Measurements from ENCODE around the gene GAK.

The GAK gene

DNA sequence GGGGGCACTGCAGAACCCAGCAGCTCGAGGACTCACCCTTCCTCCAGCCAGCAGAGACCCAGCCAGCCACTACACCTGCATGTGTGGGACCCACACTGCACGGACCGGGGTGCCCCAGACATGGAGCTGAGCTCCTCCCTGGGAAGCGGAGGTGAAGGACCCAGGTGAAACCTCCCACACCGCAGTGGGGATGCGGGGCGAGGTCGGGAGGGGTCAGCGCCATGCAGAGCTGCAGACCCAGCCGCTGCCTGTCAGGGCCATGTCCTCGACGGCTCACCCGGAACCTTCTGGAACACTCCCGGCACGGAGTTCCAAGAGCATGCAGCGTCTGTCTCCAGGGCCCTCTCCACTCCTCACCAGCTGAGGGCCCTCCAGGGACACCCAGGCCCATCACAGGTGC lies 42.6 kb downstream of the GAK start:
- DNase-seq (ENCODE audit: low read depth in 2 of 2) = no peak

DNA sequence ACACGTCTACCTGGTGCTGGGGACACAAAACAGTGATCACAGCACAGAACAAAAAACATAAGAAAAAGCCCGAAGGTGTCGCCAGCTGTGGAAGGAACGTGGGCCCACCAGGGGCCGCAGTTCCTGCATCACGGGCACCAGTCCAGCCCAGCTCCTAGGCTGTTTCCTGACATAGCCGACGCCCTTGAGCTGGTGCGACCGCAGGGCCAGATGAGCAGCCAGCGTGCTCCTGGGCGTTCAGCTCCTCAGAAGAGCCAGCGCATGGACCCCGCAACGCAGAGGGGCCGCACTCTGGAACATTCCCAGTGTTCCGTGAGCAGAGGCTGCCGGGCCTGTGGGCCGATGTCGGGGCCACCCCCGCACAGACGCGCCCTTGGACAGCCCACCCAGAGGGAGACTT lies 44.1 kb downstream of the GAK start:
- no peak for DNase-seq (ENCODE audit: low read depth in 2 of 2)

DNA sequence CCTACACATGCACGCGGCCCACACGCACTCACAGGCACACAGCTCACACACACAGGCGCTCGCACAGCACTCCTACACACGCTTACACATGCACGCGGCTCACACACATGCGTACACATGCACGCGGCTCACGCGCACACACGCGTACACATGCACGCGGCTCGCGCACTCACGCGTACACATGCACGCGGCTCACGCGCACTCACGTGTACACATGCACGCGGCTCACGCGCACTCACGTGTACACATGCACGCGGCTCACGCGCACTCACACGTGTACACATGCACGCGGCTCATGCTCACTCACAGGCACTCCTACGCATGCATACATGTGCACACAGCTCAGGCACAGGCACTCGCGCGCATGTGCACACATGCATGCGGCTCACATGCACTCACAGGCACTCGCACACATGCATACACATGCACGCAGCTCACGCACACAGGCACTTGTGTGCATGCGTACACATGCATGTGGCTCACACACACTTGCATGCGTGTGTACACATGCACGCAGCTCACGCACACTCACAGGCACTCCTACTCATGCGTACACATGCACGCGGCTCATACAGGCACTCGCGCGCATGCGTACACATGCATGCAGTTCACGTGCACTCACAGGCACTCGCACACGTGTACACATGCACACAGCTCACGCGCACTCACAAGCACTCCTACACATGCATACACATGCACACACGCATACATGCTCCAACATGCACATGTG lies 44.9 kb downstream of the GAK start:
- no peak for DNase-seq (ENCODE audit: low read depth in 2 of 2)

DNA sequence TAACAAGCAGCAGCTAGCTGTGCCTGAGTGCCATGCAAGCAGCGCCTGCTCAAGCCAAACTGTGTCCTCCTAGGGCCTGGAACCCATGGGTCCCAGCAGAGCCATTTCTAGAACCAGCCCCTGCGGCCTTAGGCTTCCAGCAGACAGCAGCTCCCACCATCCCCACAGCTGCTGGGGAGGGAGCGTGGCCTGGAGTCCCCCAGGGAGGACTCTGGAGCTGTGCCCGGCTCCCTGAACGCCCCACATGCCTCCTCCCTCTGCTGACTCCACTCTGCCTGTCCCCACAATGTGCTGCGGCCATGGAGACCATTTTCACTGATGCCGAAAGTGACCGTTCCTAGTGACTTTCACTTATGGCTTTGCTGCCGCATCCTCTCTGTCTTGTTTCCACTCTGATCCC lies 45.9 kb downstream of the GAK start:
- DNase-seq (ENCODE audit: low read depth in 2 of 2) = no peak

DNA sequence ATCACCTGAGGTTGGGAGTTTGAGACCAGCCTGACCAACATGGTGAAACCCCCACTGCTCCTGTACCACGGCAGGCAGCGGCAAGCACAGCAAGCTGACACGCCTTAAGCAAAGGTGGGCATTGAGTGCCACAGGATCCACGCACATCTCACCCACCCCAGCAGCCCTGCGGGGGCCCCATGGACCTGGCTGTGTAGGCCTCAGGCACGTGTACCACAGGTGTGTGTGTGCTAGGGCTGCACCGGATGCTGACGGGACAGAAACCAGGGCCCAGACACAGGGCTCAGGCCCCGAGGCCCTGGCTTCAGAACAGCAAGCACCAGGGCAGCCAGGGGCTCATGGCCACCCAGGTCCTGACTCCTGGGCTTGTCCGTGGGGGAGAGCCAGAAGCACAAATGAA lies 46.8 kb downstream of the GAK start:
- DNase-seq (ENCODE audit: low read depth in 2 of 2) = no peak

DNA sequence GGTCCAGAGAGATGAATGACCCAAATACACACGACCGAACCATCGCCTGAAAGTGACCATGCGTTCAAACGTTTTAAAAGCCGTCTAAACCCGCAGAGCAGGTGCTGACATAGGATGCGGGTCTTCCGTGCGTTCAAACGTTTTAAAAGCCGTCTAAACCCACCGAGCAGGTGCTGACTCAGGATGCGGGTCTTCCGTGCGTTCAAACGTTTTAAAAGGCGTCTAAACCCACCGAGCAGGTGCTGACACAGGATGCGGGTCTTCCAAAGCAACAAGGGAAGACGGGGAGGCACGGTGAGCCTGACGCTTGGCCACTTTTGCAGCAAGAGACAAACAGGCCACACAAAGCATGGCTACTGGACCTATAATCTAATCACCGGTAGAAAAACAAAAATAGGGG lies 47.2 kb downstream of the GAK start:
- no peak for DNase-seq (ENCODE audit: low read depth in 2 of 2)

DNA sequence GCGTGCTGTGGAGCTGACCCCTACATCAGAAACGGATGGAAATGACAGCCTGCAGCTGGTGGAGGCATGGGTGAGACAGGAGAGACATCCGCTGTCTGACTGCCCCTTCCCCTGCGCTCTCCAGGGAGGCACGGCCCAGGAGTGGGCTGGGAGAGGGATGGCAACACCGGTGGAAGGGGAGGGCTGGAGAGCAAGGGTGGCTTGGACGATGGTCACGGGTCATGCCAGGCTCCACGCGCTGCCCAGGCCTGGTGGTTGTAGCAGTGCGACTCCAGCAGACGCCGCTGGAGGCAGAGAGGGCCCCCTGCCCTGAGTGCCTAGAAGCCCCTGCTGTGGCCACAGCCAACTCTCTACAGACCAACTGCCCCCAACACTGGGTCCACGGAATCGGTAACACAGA lies 47.9 kb downstream of the GAK start:
- DNase-seq (ENCODE audit: low read depth in 2 of 2) = no peak

DNA sequence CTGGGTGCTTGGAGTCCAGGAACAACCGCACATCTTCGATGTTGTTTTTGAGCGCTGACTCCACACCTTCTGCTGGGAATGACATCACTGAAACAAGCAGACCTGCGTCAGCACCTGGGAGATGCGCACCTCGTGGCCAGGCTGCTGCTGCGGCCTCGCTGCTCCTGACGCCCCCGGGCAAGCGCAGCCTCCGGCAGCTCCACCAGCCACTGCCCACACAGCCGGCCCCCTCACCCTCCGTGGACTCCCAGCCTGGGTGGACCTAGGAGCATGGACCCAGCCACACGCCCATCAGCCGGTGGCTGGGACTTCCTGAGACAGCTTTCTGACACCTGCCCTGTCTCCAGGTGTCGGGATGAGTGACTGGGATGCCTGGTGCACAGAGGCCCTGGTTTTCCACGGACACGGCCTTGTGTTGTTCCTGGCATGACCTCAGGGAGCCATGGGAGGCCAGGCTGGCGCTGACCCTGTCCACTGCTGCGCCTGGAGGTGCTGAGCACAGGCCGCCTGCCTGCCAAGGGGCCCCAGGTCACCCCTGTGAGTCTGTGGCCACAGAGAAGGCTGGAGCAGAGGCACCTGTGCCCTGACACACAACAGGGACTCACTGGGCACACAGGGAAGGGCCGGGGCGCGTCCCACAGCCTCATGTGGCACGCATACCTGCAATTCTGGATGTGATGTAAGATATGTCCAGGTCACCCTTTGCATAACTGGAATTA lies 48.6 kb downstream of the GAK start:
- DNase-seq (ENCODE audit: low read depth in 2 of 2) = no peak

DNA sequence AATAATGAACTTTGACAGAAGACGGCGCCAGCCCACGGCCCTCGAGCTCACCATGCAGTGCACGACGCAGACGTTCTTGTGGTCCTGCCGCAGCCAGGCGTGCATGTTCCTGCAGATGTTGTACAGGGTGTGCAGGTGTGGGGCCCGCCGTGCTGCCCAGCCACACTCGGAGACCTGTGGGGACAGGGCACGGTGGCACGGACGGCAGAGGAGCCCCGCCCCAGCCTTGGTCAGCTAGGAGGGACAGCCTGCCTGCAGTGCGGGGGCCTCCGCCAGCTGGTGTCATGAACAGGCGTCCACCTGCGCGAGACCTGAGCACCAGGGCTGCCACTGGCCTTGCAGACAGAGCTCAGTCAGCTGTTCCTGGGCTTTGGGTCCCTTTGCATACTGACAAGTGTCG lies 49.5 kb downstream of the GAK start:
- DNase-seq (ENCODE audit: low read depth in 2 of 2) = no peak

DNA sequence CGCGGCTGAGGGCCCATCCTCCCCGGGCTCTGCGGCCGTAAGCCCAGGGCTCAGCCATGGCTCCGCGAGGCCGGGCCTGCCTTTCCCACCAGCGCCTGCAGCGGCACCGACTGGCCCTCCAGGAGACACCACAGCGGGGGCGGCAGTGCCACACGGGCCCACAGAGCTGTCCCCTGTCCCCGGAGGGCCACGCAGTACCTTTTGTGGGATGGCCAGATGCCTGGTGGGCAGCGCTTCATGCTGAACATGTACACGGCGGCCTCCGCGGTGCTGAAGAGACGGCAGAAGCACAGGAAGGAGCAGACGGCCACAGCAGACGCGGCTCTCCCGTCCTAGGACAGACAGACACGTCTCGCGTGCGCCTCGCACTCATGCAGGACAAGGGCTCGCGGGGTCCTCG lies 50.4 kb downstream of the GAK start:
- DNase-seq (ENCODE audit: low read depth in 2 of 2) = no peak

DNA sequence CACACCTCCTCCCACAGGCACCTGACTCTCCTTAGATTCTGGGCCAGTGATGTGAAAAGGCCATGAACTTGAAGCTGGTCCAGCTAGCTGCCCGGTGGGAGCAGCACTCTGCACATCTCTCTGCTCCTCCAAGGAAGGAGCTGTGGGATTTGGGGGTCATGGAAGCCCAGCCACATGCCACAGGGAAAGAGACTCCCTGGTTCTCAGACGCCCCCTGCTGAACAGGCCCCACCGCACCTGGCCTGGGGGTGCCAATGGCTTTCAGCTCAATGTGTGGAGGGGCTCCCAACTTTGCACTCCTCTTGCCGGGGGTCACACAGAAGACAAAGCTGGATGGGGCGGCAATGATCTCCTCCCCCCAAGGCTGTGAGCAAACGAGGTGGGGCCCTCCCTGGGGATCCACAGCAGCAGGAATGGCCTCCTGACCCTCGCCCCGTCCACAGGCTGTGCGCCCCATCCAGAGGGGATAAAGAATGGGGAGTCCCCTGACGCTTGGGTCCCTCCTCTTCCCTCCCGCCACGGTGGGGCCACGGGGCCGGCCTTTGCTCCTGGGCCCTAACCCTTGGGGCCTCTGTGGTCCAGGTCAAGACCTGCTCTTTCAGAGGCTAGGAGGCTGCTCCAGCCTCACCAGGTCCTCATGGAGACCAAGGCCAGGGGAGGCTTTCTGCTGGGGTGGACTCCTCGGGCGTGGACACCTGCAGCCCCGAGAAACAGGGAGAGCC lies 51.3 kb downstream of the GAK start:
- DNase-seq (ENCODE audit: low read depth in 2 of 2) = no peak

DNA sequence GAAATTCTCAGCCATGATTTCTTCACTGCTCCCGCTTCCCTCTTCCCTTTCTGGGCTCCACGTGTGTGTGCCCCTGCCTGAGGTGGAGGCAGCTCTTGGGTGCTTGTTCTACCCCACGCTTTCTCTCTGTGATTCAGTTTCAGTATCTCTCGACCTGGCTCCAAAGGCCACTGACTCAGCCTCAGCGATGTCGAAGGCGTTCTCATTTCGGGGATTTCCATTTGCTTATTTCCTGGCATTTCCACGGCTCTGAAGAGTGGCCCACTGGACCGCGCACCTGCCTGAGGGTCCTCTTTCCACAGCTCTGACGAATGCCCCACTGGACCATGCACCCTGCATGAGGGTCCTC lies 52.4 kb downstream of the GAK start:
- peak; percentile 49 to 56 for DNase-seq (ENCODE audit: low read depth in 2 of 2)

DNA sequence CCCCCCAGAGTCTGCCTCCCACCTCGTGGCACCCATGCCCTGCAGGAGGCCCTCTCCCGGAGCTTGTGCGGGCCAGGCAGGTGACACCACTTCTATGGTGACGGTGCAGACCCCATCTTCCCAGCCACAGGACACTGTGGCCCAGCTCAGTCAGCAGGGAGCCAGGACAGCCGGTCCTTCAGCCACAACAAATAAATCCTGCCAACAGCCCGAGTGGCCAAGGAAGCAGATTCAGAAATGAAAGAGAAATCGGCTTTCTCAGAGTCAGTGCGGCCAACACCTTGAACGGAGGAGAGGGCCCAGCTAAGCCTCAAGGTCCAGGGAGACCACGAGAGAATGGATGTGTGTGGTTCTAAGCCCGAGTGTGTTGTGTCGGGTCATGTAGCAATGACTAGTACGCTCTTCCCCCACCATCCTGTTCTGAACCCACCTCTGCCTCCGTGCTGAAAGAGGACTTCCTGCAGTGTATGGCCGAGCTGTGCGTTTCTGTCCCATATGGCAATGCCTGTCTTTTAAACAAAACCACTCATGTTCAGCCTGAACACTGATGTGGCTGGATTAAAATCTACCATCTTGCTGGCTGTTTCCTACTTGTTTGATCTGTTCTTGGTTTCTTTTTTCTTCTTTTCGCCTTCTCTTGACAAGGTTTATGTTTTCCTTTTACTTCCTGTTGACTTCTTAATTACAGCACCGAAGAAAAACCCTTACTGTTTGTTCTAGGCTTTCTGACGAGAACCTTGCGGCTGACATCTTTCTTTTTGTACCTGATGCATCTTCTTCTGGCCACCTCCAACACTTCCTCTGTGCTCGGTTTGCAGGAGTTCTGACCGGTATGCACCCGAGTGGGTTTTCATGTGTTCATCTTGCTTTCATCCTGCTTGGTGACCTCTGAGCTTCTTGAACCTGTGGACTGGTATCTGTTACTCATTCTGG lies 53.1 kb downstream of the GAK start:
- peak in 1 of 2 donors; percentile 15 for DNase-seq (ENCODE audit: low read depth in 2 of 2)

DNA sequence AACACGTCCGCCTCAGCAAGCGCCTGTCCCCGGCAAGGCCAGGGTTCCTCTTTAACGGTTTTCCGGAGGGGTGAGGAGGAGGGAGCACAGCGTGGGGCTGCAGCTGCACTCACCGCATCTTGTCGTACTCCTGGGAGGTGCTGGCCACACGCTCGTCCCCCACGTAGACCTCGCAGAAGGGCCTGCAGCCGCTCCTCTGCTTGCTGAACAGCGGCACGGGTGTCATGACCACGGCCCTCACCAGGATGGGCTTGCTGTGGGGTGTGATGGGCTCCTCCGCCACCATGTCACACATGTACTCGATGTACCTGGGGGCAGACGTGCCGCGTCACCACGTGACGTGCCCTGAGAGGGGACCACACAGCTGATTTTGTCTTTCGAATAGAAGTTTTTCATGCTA lies 54.6 kb downstream of the GAK start:
- DNase-seq (ENCODE audit: low read depth in 2 of 2) = no peak

DNA sequence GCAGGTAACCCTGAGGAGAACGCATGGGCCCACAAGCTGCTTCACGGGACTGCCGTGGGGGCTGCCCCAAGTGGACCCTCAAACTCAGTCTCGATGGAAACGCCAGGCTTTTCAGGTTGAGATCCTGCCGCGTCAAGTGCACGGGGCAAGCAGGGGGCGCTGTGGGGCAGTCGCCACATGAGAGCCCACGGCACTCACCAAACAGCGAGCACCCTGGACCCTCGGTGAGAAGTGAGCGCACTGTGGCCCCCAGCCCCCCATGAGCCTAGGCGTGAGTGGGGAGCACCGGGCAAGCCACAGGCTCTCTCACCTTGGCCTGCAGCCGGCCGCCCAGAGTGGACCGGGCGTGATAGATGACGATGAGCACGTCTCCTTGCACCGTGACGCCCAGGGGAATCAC lies 55.3 kb downstream of the GAK start:
- DNase-seq (ENCODE audit: low read depth in 2 of 2) = no peak

DNA sequence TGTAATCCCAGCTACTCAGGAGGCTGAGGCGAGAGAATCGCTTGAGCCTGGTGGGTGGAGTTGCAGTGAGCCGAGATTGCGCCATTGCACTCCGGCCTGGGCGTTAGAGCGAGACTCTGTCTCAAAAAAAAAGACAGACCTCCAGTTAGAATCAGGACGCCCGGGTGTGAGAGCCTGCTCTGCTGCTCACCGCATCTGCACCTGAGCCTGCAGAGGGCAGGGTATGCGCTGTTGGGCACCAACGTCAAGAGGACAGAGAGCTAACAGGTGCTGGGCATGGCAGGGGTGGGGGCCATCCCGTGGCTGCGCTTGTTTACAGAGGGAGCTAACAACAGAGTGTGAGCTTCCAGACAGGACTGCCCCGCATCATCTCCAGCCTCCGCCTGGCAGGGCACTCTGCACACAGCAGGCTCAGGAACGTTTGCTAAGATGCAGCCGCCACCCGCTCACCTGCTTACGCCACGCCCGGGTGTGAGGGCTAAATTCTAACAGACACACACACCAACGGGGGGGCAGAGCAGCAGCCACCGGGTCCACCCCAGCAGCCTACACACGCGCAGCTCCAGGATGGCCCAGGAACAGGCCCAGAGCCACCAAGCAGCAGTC lies 56.2 kb downstream of the GAK start:
- no peak for DNase-seq (ENCODE audit: low read depth in 2 of 2)

DNA sequence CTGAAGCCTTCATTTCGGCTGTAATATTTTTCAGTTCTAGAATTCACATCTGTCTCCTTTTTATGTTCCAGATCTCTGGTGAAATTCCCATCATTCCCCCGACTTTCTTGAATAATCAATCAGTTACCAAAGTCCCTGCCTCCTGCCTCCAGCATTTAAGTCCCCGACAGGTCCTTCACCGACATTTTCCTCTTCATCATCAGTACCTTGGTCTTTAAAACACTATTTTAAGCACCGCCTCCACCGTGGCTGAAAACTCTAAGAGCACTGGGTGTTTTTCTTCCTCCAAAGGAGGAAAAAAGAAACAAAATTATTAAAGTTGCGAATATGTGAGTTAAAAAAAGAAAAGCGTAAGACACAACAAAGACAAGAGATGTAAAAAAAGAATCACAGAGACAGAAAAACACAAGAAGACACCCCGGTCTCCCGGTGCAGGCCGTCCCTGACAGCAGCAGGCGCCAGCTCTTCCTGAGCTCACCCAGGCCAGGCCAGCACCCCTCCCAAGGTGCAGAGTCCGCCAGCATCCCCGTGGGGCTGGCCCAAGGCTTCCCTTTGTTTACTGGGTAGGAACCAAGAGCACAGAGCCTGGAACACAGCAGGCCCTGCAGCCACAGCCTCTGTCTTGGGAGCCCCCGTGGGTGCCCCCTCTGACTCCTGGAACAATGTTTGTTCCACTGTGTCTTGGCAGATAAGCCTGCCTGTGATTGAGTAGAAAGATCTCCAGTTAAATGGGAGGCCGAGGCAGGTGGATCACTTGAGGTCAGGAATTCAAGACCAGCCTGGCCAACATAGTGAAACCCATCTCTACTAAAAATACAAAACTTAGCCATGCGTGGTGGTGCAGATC lies 56.9 kb downstream of the GAK start:
- no peak for DNase-seq (ENCODE audit: low read depth in 2 of 2)

DNA sequence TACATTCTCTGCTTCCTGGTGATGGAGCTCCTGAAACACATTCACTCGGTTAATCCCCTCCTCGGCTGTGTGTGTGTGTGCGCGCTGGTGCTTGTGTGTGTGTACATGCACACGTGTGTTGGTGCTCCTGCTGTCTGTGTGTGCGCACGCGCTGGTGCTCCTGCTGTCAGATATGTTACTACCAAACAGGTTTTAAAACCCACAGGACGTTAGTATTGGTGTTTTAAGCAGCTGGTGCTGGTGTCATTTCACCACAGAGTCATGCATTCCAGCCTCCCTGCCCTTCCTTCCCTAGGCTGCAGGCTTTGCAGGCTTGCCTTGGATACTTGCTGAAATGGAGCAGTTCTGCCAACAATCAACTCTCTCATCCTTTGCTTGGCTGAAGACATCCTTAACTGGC lies 58.1 kb downstream of the GAK start:
- no peak for DNase-seq (ENCODE audit: low read depth in 2 of 2)

DNA sequence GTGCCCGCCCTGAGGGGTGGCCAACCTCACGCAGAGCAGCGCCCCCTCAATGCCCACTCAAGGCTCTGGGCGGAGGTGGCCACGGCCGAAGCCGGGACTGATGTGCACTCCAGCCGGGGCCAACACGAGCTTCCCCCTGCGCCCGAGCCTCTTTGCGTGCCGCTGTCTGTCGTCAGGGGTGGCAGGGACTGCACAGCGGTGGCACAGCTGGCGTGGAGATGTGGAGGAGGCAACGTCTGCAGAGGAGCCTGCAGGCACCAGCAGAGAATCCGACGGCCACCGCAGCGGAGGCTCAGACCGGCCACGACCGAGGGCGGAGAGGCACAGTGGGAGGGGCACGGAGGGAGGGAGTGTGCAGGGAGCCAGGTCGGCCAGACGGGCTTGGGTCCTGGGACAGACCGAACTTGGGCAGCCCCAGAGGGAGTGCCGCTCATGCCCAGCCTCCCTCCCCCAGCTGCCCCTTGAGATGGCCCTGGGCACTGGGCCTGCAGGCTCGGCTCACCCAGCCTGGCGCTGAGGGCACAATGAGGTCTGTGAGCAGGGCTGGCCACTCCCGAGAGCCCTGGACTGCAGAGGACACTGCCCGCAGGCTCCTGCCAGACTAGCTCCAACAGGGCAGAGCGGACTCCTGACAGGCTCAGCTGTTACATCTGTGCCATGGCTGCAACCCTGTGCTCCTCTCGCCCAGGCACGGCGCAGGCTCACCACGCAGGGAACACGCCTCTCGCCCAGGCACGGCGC lies 59.7 kb downstream of the GAK start:
- DNase-seq (ENCODE audit: low read depth in 2 of 2) = no peak

DNA sequence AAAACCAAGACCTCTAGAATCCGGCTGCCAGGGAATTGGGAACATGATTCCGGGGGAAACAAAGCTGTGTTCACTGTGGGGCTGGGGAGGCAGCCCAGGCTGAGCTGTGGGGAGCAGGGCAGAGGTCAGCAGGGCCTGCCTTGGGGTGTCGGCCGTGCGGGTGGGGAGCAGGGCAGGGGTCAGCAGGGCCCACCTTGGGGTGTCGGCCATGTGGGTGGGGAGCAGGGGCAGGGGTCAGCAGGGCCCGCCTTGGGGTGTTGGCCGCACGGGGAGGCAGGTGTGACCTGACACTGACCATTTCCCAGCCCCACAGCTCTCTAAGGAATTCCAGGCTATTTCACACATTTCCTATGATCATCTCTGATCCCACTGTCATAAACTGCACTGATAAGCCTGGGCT lies 60.6 kb downstream of the GAK start:
- DNase-seq (ENCODE audit: low read depth in 2 of 2) = no peak
